Bronchial epithelial cell (primary cell): Measurements from ENCODE around the gene CEP295NL. TPM values are rescaled to one million over a fixed set of nuclear protein-coding genes. Genes with fewer than 3 reads are reported as not detected.

ENCODE experiments used
- DNase-seq: peaks from one replicate; pipeline ENCODE4 v3.0.0-alpha.2; 2010; ENCODE audit warnings: low read depth
- FAIRE-seq: peaks from 2 replicates; lab custom pipeline; 2011; peaks lifted over from hg19 to GRCh38; lab: Jason Lieb, UNC
- H3K27me3 ChIP-seq: 2 replicates; pipeline ENCODE4 v1.5.1; 2011; ENCODE audit warnings: low read length; ENCODE audit not compliant: control insufficient read depth, insufficient read depth
- H3K36me3 ChIP-seq: 2 replicates; pipeline ENCODE4 v1.5.1; 2011; ENCODE audit warnings: low read length; ENCODE audit not compliant: control insufficient read depth, insufficient read depth
- H3K4me3 ChIP-seq: 2 replicates; pipeline ENCODE4 v1.5.1; 2011; ENCODE audit warnings: mild to moderate bottlenecking, low read depth, low read length, control low read depth
- total RNA-seq: library from RNA; depleted of rRNA; stranded (reverse); fragments of >200 nt; gene quantifications from 2 replicates; pipeline ENCODE4 v1.2.1, GENCODE V29; 2014
- TF ChIP-seq, protein P1 (sequence below): IDR thresholded peaks from 2 replicates; pipeline ENCODE4 v1.5.1; 2011; ENCODE audit warnings: mild to moderate bottlenecking, moderate library complexity, low read length, control low read depth, inconsistent platforms; ENCODE audit not compliant: insufficient read depth, severe bottlenecking

The CEP295NL gene
- total RNA-seq, 1 donor from 2014 or later: 0.26 TPM

DNA sequence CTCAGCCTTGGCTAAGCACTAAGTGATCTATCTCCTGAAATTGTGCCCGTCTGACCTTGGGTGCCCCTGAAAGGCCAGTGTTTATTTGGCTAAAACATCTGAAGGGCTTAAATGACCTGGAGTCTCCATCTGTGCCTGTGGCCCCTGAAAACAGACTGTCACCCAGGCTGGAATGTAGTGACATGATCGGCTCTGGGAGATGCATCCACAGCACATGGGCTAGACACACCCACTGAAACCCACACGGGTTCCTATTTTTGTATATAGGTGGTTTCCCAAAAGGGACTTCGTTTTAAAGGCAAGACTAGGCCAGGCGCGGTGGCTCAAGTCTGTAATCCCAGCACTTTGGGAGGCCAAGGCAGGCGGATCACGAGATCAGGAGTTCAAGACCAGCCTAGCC is 13.5 kb downstream of the CEP295NL start:
- FAIRE-seq: no peak

DNA sequence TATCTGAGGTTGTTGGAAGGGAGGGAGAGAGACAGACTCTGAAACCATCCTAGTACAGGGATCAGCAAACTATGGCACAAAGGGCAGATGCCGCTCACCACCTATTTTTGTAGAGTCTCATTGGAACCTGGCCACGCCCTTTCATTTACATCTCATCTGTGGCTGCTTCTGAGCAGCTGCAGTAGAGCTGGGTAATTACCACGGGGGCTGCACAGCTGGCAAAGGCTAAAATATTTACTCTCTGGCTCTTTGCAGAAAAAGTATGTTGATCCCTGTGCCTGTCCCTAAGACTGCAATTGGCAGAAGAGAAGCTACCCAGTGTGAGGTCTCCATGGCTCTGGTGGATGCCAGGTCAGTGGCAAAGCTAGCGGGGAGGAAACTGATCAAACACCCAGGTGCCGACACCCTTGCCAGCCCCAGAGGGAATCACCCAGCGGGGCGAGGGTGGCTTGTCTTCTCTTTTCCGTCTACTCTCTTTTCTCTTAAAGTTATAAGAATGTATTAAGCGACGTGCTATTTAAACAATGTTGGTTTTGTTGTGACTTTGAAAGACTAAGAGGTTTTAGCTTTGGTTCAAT is 14.0 kb downstream of the CEP295NL start:
- TF ChIP-seq, protein P1, sequence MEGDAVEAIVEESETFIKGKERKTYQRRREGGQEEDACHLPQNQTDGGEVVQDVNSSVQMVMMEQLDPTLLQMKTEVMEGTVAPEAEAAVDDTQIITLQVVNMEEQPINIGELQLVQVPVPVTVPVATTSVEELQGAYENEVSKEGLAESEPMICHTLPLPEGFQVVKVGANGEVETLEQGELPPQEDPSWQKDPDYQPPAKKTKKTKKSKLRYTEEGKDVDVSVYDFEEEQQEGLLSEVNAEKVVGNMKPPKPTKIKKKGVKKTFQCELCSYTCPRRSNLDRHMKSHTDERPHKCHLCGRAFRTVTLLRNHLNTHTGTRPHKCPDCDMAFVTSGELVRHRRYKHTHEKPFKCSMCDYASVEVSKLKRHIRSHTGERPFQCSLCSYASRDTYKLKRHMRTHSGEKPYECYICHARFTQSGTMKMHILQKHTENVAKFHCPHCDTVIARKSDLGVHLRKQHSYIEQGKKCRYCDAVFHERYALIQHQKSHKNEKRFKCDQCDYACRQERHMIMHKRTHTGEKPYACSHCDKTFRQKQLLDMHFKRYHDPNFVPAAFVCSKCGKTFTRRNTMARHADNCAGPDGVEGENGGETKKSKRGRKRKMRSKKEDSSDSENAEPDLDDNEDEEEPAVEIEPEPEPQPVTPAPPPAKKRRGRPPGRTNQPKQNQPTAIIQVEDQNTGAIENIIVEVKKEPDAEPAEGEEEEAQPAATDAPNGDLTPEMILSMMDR: no peak
- FAIRE-seq: no peak
- no peak overlapping the region for H3K4me3 ChIP-seq
- no peak for DNase-seq
- no peaks in the 10 kb centered on the region for H3K36me3 ChIP-seq
- H3K27me3 ChIP-seq: peaks cover 2% of the 10 kb centered on the region

More for the DNA sequence above, 13.5 kb downstream of the CEP295NL start:
- Histone ChIP-seq H3K27me3 (no peaks in the 10 kb centered on the region), H3K36me3 (no peaks in the 10 kb centered on the region), H3K4me3 (no peak overlapping the region)
- no peak for DNase-seq
- TF ChIP-seq, protein P1: no peak

- Histone ChIP-seq H3K4me3 (no peak overlapping the region), H3K27me3 (peaks cover 2% of the 10 kb centered on the region), H3K36me3 (no peaks in the 10 kb centered on the region)
- FAIRE-seq (no peak), DNase-seq (no peak)
- TF ChIP-seq, protein P1: no peak
These were observed 16.0 kb downstream of the CEP295NL start for GRCh38 chr17:78886954-78887353.

- no peaks in the 10 kb centered on the region for H3K36me3 ChIP-seq
- peaks cover 2% of the 10 kb centered on the region for H3K27me3 ChIP-seq
- FAIRE-seq (no peak), DNase-seq (no peak)
- H3K4me3 ChIP-seq: no peak overlapping the region
- TF ChIP-seq, protein P1: no peak
These were observed 17.0 kb downstream of the CEP295NL start for GRCh38 chr17:78885956-78886355.

- DNase-seq (no peak), FAIRE-seq (no peak)
- H3K27me3 ChIP-seq: peaks cover 2% of the 10 kb centered on the region
- H3K4me3 ChIP-seq: no peak overlapping the region
- H3K36me3 ChIP-seq: no peaks in the 10 kb centered on the region
- TF ChIP-seq, protein P1: no peak
These were observed 17.9 kb downstream of the CEP295NL start for GRCh38 chr17:78884876-78885667.
